ENCODE data around the gene SLC34A3.

SLC34A3 gene

DNA sequence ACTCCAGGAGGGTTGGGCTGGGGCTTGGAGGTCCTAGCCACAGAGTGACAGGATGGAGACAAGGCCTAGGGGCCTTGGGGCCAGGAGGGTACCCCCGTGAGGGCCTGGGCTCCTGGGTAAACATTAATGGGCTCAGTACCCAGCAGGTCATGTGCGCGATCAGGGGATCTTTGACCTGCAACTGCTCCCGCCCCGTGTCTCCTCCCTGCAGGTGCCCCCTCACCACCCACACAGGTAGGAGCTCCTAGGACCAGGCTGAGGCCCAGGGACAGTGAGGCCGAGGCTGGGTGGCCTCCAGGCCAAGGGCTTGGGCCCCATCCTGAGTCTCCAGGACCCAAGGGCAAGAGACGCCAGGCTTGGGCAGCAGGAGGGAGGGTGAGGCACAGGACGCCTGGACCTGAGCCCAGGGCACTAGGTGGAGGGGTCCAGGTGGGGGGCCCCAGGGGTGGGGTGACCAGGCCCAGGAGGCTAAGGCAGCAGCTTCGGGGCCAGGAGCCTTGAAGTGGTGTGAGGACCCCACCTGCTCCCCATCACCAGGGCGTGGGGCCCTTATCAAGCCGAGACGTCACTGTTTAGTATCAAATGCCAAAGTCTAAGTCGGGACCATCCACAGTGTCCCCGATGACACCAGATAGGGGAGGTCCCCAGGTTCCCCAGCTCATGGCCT is at the start of gene SLC34A3:
TSS of gene SLC34A3 (plus strand) at position 197 of the 667 bp plus-strand sequence. CDS start 802 bp downstream, outside the sequence.
- no peak for DNase-seq (ENCODE audit: low spot score)

DNA sequence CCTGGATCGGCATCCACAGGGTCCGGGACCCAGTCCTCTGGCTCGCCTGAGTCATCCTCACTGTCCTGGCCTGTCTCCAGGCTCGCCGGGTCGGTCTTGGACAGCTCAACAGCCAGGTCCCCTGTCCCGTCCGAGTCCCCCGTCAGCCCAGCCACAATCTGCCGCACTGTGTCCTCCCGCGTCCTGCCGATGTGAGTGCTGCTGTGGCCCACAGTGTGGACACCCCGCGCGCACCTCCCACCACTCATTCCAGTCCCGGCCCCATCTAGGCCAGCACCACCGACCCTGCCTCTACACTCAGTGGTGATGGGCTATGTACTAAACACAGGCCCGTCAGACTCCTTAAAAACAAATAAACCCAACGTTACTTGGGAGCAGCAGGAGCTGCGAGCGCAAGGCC is 49.0 kb upstream of the SLC34A3 start:
- DNase-seq (ENCODE audit: low spot score): no peak

DNA sequence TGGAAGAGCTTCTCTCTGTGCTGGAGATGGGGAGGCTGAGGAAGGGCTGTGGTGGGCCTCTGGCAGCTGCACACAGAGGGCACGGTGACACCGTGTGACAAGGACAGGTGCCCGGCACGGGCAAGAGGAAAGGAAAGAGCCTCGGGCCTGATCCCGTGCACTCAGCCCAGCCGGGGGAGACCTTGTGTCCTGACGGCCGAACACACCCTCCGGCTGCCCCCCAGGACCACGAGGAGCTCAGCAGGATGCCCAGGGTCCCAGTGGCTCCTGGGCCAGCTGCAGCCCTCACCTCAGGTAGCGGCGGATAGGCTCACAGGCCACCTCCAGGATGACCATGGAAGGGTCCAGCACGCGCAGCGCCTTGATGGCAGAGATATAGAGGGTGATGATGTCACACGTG is 47.9 kb upstream of the SLC34A3 start:
- no peak for DNase-seq (ENCODE audit: low spot score)

DNA sequence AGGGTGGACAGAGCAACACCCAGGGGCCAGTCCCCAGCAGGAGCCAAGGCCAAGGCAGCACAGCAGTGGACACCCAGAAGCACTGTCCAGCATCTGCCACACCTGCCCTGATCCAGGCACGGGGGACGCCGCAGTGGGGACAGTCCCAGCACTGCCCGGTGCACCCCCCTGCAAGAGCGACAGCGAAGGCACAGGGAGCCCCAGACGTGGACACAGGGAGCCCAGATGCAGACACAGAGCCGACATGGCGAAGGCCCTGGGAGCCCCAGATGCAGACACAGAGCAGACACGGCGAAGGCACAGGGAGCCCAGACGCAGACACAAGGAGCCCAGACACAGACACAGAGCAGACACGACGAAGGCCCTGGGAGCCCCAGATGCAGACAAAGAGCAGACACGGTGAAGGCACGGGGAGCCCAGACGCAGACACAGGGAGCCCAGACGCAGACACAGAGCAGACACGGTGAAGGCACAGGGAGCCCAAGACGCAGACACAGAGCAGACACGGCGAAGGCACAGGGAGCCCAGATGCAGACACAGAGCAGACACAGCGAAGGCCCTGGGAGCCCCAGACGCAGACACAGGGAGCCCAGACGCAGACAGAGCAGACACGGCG is 46.6 kb upstream of the SLC34A3 start:
- no peak for DNase-seq (ENCODE audit: low spot score)

DNA sequence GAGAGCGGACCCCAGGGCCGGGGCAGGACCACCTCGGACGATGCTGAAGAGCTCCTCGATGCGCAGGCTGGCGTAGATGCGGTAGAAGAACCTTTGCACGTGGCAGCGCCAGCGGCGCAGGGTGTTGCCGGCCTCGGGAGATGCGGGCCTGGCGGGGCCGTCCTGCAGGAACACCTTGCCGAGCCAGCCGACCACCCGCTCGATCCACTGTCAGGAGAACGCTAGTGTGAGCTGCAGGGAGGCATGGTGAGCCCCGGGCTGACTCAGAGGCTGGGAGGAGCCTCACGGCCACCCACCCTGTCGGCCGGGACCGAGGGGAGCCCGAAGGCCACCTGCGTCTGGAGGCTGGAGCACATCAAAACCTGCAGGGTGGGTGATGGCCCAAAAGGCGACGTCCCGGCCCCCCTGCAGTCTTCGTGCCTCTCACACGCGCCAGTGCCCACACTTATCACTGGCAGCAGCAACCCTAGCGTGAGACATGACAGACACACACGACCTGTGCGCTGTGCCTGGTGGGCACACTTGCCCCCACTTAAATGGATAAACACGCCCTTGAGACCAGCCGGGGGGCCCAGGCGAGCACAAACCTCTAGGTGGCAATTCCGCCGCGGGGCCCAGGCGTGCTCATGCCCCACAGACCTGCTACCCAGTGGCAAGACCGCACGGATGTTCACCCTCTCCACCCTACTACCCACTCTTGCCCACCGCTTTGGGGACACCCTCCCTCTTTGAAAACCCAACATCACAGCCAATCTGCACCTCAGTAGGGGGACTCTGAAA is 45.6 kb upstream of the SLC34A3 start:
- no peak for DNase-seq (ENCODE audit: low spot score)

DNA sequence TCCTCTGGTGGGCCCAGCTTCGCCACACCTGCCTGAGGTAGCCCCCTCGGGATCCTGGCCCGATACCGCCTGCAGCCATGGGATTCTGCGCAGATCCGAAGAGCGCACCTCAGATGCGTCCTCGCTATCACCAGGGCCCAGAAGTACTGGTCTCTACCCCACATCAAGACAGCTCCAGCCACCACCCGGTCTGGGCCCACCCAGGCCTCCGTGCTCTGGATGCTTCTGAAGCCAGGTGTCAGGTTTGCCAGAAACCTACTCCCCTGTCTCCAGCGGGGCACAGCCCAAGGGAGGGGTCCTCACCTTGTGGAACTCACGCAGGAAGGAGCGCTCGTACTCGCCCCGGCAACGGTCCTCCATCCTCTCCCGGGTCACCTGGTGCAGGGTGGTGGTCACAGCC is 44.8 kb upstream of the SLC34A3 start:
- no peak for DNase-seq (ENCODE audit: low spot score)

DNA sequence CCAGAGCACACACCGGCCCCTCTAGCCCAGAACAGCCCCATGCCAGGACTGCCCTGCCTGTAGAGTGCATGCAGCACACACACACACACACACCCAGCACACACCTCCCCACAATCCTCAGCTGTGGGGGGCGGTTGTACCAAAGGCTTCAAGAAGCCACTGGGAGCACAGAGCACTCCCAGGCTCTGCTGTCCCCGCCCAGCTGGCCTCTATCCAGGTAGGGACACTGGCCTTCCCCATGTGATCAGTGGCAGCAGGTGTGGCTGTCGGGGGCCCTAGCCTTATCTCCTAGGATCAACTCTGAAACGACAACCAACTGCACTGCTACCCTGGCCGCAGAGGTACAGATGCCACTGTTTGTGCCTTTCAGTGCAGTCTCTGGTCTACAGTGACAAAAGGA is 44.3 kb upstream of the SLC34A3 start:
- no peak for DNase-seq (ENCODE audit: low spot score)

DNA sequence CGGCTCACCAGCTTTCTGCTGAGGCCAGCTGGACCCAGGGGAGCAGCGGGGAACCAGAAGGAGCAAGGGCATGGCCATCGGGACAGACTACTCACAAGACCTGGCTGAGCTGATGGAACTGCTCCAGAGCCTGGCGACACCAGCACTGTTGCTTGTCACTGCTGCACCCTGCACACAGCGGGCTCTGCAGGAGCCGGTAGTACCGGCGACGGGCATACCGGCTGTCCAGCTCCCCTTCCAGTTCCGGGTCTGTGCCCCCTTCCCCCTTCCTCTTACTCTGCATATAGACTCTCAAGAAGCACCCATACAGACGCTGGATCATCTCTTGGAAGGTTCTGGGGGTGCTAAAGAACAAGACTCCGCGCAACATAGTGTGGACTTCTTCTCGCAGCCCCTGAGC is 43.3 kb upstream of the SLC34A3 start:
- DNase-seq (ENCODE audit: low spot score): no peak

DNA sequence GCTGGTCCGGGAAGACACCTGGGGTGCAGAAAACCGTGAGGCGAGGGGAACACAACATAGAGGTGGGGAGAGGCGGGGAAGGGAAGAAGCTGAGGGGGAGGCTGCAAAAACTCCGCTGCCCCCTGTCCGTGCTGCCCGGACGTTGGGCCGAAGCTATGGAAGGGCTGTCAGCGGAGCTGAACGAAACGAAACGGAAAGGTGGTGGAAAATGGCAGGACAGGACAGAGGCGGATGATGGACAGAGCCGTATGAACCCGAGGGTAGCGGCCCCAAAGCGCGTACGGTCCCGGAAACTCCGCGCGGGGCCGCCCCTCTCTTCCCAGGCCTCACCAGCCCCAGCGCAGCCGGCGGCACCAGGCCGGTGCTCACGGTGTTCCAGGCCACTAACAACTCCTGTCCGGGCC is 42.6 kb upstream of the SLC34A3 start:
- DNase-seq (ENCODE audit: low spot score): no peak

DNA sequence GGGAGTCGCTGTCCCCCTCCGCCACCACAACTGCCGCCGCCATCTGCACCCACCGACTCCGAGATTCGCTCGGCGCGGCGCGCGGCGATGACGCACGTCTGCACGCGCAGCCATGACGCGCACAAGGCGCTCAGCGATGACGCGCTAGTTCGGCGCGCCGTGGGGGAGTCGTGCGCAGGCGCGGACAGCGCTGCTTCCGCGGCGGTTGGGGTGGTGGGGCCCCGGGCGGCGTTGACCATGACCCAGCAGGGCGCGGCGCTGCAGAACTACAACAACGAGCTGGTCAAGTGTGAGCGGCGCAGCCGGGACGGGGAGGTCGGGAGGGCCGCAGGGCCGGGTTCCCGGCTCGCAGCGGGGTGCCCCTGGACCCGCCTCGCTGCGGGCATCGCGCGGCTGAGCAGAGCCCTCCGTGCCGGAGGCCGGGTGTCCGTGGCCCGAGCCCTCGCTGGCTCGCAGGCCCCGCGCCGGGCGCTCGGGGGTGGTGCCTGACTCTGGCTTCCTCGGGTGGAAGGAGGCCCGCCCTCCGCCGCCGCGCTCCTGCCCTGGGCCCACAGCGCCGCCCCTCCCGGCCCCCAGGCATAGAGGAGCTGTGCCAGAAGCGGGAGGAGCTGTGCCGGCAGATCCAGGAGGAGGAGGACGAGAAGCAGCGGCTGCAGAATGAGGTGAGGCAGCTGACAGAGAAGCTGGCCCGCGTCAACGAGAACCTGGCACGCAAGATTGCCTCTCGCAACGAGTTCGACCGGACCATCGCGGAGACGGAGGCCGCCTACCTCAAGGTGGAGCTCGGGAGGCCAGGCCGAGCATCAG is 42.0 kb upstream of the SLC34A3 start, which contains the start of the genes ANAPC2 and SSNA1:
TSS of gene ANAPC2 (minus strand) at position 71 of the 807 bp plus-strand sequence. CDS start at position 43, 28 bp downstream.
TSS of gene SSNA1 (plus strand) at position 187 of the 807 bp plus-strand sequence. CDS start at position 238, 51 bp downstream.
- peak; percentile 98 for DNase-seq (ENCODE audit: low spot score)

DNA sequence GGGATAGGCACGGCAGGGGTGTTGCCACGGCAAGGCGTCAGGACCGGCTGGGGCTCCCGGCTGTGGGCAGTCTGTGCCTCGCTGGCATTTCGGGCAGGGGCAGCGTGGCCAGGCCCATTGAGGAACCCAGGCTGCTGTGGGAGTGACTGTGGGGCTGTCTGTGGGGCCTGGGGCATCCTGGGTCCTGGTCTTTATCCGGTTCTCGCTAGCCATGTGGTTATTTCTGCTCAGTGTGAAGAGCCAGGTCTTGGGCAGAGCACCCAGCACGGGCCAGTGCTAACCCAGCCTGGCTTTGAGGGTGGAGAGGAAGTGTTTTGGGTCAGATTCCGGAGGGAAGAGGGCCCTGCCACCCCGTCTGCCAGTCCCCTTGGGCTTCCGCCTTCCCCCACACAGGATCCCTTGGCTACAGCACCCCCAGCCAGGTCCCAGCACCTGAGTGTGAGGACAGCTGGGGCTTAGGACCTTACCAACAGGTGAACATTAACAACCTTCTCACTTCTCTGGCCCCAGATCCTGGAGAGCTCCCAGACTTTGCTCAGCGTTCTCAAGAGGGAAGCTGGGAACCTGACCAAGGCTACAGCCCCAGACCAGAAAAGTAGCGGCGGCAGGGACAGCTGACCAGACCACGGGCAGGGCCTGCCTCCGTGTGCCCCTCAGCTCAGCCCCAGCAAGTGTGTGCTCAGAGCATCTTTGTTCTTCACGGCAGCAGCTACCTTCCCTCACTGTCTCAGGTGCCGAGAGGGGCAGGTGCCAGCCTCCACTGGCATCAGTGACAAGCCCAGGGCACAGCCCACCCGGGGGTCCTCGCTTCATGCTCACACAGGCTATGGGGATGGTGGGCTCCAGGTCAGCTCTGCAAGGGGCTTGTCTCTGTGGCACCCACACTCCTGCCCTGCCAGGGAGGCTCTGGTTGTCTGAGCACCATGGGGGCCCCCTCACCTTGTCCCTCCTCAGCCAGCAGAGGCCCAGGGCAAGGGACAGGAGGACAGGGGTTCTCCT is 41.1 kb upstream of the SLC34A3 start:
- no peak for DNase-seq (ENCODE audit: low spot score)

DNA sequence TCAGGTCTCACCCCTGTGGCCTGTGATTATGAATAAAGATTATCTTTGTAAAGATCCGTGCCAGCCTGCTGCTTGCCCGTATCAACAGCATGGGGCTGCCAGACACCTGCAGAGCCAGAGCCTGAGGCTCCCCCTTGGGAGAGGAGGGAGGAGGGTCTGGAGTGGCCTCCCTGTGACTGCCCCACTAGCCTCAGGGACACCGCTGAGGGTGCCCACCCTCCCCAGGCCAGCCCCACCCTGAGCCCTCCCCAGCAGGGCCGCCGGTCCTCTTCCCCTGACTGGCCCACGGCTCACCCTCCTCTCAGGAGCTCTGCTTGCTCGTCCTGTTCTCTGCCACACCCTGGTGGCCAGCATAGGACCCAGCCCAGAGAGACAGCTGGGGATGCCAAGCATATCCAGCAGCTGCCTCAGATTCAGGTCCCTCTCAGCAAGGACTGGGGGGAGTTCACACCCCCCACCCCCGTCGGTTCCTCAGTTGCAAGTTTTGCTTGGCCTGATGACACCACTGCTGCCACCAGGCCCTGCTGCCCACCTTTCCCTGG is 40.3 kb upstream of the SLC34A3 start:
- no peak for DNase-seq (ENCODE audit: low spot score)

DNA sequence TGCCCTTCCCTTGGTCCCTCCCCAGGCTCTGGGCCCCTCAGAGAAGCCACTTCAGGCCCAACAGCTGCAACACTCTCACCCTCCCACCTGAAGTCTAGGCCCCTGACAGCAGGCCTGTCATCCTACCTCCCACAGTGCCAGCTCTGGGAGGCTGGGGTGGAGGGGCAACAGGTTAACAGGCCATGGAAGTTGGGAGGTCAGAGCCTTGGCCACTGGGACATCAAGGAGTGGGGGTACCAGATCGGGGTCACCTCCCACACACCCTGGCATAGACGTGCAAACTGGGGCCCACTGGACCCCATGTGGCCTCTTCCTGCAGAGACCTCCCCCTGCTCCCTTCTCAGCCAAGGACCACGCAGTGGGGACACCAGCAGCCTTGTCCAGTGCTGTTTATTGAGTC is 39.5 kb upstream of the SLC34A3 start:
- DNase-seq (ENCODE audit: low spot score): no peak

DNA sequence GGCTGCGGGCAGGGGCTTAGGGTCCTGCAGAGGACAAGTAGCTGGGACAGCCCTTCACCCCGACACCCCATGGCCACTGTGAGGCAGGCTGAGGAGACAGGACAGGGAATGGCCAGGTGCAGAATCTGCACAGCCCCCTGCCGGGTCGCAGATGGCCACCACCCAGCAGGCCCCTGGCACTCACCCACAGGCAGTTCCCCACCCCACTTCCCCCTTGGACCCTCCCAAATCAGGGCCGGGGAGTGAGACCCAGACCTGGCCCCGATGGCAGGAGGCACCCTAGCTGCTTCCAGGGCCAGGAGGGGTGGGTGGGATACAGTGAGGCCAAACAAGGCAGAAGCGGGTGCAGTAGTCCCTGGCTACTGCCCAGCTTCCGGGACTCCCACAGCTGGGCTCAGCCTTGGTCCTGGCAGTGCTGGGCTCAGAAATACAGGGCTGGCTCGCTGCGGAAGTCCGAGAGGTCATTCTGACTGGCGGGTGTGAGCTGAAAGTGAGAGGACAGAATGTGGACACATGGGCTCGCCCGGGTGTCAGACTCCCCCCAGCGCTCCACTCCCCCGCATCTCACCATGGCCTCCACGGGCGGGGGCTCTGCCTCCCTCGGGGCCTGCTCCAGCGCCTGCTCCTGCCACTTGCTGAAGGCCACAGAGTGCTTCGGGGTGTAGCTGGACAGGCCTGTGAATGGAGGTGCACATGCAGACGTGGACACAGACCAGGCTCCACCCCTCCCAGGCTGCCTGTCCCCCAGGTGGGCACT is 38.8 kb upstream of the SLC34A3 start:
- DNase-seq (ENCODE audit: low spot score): no peak

DNA sequence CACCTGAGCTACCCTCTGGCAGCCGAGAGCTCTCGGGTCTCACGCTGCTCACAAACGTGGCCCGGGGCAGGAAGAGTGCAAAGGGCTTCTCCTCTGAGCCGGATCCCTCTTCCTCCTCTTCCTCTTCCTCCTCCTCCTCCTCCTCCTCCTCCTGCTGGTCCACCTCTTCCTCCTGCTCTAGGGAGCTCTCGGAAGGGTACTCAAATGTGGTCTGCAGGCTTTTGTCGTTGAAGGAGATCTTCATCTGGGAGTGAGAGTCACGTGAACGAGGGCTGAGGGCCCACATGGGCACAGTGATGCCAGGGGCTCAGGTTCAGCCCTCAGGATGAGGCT is 38.3 kb upstream of the SLC34A3 start:
- DNase-seq (ENCODE audit: low spot score): no peak

DNA sequence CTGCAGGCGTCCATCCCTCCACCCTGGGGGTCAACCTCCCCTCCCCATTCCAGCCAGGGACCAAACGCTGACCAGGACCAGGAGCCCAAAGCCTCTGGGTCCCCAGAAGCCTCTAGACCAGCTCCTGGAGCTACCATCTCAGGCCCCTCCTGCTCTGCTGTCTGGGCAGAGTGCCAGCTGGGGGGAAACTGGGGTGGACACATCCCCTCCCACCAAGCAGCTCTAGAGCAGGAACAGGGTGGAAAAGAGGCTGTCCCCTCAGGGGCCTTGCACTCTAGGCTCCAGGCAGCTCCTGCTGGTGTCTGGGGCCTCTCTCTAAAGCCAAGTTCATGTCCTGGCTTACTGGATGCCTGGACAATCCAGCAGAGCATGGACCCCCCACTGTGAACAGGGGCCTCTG is 37.8 kb upstream of the SLC34A3 start:
- no peak for DNase-seq (ENCODE audit: low spot score)

DNA sequence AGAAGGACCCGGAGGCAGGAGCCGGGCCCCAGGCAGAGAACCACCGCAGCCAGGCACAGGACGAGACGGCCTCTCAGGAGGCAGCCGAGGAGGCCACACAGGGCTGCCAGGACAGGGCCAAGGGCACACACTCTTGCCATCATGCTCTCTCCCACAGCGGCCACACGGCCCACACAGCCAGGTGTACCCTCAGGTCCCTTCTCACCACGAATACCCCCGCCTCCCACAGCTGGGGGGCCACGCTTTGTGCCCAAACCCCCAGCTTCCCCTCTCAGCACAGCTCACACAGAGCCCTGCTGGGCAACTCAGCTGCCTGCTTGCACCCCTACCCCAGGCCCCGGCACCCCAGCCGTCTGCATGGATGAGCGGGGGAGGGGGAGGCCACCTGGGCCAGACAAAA is 36.9 kb upstream of the SLC34A3 start:
- DNase-seq (ENCODE audit: low spot score): no peak

DNA sequence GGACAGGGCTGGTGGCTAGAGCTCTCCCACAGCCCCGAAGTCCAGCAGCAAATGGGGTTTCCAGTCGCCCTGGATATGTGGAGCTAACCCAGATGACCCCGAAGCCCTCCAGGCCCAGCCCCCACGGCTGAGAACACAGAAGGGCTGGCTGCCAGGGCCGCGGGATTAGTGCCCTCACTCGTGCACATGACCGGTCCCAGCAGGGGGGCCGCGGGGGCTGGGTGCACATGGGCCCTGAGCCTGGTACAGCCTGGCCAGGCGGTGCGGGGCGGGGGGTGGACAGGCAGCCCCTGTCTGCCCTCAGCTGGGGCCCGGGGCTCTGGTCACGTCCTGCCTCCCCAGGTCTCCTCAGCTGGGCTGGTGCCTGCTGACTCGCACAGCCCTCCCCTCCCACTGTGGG is 36.3 kb upstream of the SLC34A3 start:
- DNase-seq (ENCODE audit: low spot score): no peak

DNA sequence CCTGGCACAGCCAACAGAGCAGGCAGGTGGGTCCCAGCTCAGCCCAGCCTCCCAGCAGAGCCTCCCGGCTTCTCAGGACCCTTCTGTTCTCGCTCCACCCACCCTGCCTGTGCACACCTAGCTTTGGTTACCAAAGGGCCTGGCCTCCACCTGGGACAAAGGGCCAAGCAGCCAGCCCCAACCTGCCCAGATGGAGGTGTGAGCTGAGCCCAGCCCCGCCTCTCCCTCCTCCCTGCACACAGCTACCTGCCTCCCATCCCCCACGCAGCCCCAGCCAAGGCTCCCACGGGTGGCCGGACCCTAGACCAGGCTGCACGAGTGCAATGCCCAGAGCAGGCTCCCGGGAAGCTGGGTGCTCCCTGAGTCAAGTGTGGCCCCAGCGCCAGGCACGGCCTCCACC is 35.8 kb upstream of the SLC34A3 start:
- no peak for DNase-seq (ENCODE audit: low spot score)

Data from AG08396 (cell line).